Liver (tissue), 3 donors: ENCODE measurements around the gene CREBBP.

ENCODE experiments used
- FOXA1 ChIP-seq: IDR thresholded peaks from 2 replicates; pipeline ENCODE4 v1.6.1; 2016; ENCODE audit warnings: antibody characterized with exemption
- GABPA ChIP-seq, 2 donors: IDR thresholded peaks in 1 of 2; conservative IDR thresholded peaks in 1 of 2; 2 replicates each; pipeline ENCODE4 v1.6.1; 2016; ENCODE audit warnings: antibody characterized with exemption in 2 of 2, mild to moderate bottlenecking in 1 of 2, moderate library complexity in 1 of 2
- MAX ChIP-seq: IDR thresholded peaks from 2 replicates; pipeline ENCODE4 v1.6.1; 2016; ENCODE audit warnings: antibody characterized with exemption
- TF ChIP-seq, protein P1 (sequence below): fragments of 150-350 bp; IDR thresholded peaks from 2 replicates; pipeline ENCODE4 v1.5.1; 2017; ENCODE audit warnings: improper control_type of control experiment, low read depth, low read length; ENCODE audit not compliant: missing input control
- TF ChIP-seq, protein P2 (sequence below): IDR thresholded peaks from 2 replicates; pipeline ENCODE4 v1.6.1; 2016; ENCODE audit warnings: antibody characterized with exemption, mild to moderate bottlenecking
- donor health status: healthy.
- donor health status: healthy.

- TF ChIP-seq, protein P1, sequence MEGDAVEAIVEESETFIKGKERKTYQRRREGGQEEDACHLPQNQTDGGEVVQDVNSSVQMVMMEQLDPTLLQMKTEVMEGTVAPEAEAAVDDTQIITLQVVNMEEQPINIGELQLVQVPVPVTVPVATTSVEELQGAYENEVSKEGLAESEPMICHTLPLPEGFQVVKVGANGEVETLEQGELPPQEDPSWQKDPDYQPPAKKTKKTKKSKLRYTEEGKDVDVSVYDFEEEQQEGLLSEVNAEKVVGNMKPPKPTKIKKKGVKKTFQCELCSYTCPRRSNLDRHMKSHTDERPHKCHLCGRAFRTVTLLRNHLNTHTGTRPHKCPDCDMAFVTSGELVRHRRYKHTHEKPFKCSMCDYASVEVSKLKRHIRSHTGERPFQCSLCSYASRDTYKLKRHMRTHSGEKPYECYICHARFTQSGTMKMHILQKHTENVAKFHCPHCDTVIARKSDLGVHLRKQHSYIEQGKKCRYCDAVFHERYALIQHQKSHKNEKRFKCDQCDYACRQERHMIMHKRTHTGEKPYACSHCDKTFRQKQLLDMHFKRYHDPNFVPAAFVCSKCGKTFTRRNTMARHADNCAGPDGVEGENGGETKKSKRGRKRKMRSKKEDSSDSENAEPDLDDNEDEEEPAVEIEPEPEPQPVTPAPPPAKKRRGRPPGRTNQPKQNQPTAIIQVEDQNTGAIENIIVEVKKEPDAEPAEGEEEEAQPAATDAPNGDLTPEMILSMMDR, result no peak
- TF ChIP-seq MAX, result no peak
- TF ChIP-seq GABPA (IDR thresholded peaks at IDR 0.05 in 1 of 2, conservative IDR thresholded peaks at IDR 0.05 in 1 of 2), result no peak
- TF ChIP-seq, protein P2, sequence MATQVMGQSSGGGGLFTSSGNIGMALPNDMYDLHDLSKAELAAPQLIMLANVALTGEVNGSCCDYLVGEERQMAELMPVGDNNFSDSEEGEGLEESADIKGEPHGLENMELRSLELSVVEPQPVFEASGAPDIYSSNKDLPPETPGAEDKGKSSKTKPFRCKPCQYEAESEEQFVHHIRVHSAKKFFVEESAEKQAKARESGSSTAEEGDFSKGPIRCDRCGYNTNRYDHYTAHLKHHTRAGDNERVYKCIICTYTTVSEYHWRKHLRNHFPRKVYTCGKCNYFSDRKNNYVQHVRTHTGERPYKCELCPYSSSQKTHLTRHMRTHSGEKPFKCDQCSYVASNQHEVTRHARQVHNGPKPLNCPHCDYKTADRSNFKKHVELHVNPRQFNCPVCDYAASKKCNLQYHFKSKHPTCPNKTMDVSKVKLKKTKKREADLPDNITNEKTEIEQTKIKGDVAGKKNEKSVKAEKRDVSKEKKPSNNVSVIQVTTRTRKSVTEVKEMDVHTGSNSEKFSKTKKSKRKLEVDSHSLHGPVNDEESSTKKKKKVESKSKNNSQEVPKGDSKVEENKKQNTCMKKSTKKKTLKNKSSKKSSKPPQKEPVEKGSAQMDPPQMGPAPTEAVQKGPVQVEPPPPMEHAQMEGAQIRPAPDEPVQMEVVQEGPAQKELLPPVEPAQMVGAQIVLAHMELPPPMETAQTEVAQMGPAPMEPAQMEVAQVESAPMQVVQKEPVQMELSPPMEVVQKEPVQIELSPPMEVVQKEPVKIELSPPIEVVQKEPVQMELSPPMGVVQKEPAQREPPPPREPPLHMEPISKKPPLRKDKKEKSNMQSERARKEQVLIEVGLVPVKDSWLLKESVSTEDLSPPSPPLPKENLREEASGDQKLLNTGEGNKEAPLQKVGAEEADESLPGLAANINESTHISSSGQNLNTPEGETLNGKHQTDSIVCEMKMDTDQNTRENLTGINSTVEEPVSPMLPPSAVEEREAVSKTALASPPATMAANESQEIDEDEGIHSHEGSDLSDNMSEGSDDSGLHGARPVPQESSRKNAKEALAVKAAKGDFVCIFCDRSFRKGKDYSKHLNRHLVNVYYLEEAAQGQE, result no peak
- TF ChIP-seq FOXA1, result no peak
Observed at GRCh38 chr16:3696425-3697218, 183.9 kb downstream of the CREBBP start.
